Panc1 (cell line): ENCODE data around the gene ZNF419. TPM values are rescaled to one million over a fixed set of nuclear protein-coding genes. Genes with fewer than 3 reads are reported as not detected.
"Not testable (repeated sequence)": the region's sequence is repeated elsewhere in the genome, so short reads cannot be mapped to it uniquely, and the experiment has no call there.

Source experiments
- ATAC-seq: fragments of 200-7000 bp; cut with Tn5 transposase; 2 replicates; pipeline ENCODE4 v1.9.1; 2020; ENCODE audit warnings: mild to moderate bottlenecking, moderate library complexity
- BruUV-seq: library from RNA; stranded (reverse); fragments of 400-500 nt; replicated peaks from 2 replicates; lab custom pipeline; 2021; lab: Mats Ljungman, UMichigan
- CTCF ChIA-PET: fragments of 300-600 bp; sonication (Branson Sonifier 250); formaldehyde crosslinking; loops from one replicate; lab custom pipeline; 2022; ENCODE audit warnings: antibody characterized with exemption; lab: Charles Lee
- POLR2A ChIA-PET: fragments of 300-600 bp; sonication (Branson Sonifier 250); formaldehyde crosslinking; loops from one replicate; lab custom pipeline; 2022; ENCODE audit warnings: antibody characterized with exemption; lab: Charles Lee
- DNase-seq: peaks from one replicate; pipeline ENCODE4 v3.0.0-alpha.2; 2010; ENCODE audit warnings: low read depth, low spot score
- H3K27ac ChIP-seq: 2 replicates; pipeline ENCODE4 v1.5.1; 2011; ENCODE audit warnings: mild to moderate bottlenecking, low read length, inconsistent platforms
- H3K27me3 ChIP-seq: fragments of 200-500 bp; sonication (Bioruptor generic); 2 replicates; pipeline ENCODE4 v1.6.0; 2014; ENCODE audit warnings: low read length, inconsistent platforms; ENCODE audit not compliant: control insufficient read depth, insufficient read depth
- H3K36me3 ChIP-seq: fragments of 200-500 bp; sonication (Bioruptor generic); 2 replicates; pipeline ENCODE4 v1.5.1; 2014; ENCODE audit warnings: inconsistent platforms, mild to moderate bottlenecking, low read length, moderate library complexity; ENCODE audit not compliant: control insufficient read depth, insufficient read depth
- H3K4me1 ChIP-seq: 2 replicates; pipeline ENCODE4 v1.5.1; 2011; ENCODE audit warnings: inconsistent platforms, mild to moderate bottlenecking, low read length, moderate library complexity; ENCODE audit not compliant: control insufficient read depth, insufficient read depth
- H3K4me3 ChIP-seq, 2 experiments: 2 replicates each; pipeline ENCODE4 v1.5.1; 2011 to 2012; ENCODE audit warnings: low read depth in 2 of 2, low read length in 2 of 2, mild to moderate bottlenecking in 2 of 2, inconsistent platforms in 1 of 2, moderate library complexity in 1 of 2
- H3K9me3 ChIP-seq: fragments of 200-500 bp; sonication (Bioruptor generic); 2 replicates; pipeline ENCODE4 v1.5.1; 2014; ENCODE audit warnings: low read depth, mild to moderate bottlenecking, inconsistent platforms, low read length, moderate library complexity; ENCODE audit not compliant: control insufficient read depth, insufficient read depth
- POLR2AphosphoS5 ChIP-seq: IDR thresholded peaks from 2 replicates; pipeline ENCODE4 v1.6.1; 2012; ENCODE audit warnings: mild to moderate bottlenecking, low read depth, low read length, moderate library complexity
- SIN3A ChIP-seq: IDR thresholded peaks from 2 replicates; pipeline ENCODE4 v1.6.1; 2012; ENCODE audit warnings: low read depth, mild to moderate bottlenecking, low read length, moderate library complexity, borderline replicate concordance; ENCODE audit not compliant: insufficient read depth
- TCF7L2 ChIP-seq: IDR thresholded peaks from 2 replicates; pipeline ENCODE4 v1.6.1; 2011; ENCODE audit warnings: mild to moderate bottlenecking, low read depth, low read length, inconsistent platforms
- in situ Hi-C: cut with HindIII; loops from 2 replicates; pipeline ENCODE4 v1.10.0; 2016; ENCODE audit warnings: low sequenced_read_pairs, low pct_unique_long_range_greater_than_20kb
- intact Hi-C: fragments of 100-400 bp; cut with micrococcal nuclease; formaldehyde crosslinking; loops from one replicate; pipeline ENCODE4 v1.10.0; 2022; ENCODE audit not compliant: unreplicated experiment
- total RNA-seq: library from RNA; stranded (reverse); gene quantifications from one replicate; pipeline ENCODE4 v1.2.1, GENCODE V29; 2021; ENCODE audit not compliant: unreplicated experiment
- TF ChIP-seq, protein P1 (sequence below), 2 experiments: IDR thresholded peaks; 2 replicates each; pipeline ENCODE4 v1.6.1; 2011 to 2012; ENCODE audit warnings: low read depth in 2 of 2, control low read depth in 1 of 2, low read length in 1 of 2, mild to moderate bottlenecking in 1 of 2, moderate library complexity in 1 of 2; ENCODE audit not compliant: insufficient read depth in 1 of 2
- TF ChIP-seq, protein P2 (sequence below): fragments of 450-650 bp; IDR thresholded peaks from 2 replicates; pipeline ENCODE4 v1.5.1; 2017; ENCODE audit warnings: mild to moderate bottlenecking

Gene ZNF419
- total RNA-seq, 1 experiment from 2014 or later, result 14.0 TPM

DNA sequence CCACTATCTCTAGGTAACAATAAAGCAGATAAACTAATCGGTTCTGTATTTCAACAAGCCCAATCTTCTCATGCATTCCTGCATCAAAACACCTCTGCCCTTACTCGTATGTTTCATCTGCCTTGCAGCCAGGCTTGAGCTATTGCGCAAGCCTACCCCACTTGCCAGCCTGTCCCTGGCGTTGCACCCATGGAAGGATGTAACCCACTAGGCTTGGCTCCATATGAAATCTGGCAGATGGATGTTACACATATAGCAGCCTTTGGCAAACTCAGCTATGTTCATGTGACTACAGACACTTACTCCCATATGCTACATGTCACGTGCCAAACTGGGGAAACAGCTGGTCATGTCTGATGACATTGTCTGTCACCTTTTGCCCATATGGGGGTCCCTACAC, 27.7 kb downstream of the ZNF419 start:
- Histone ChIP-seq H3K27ac (no peak overlapping the region), H3K36me3 (no peaks in the 10 kb centered on the region), H3K27me3 (no peaks in the 10 kb centered on the region), H3K4me1 (no peaks in the 10 kb centered on the region), H3K4me3 (no peak overlapping the region), H3K9me3 (peaks cover 48% of the 10 kb centered on the region)
- ATAC-seq (no peak), DNase-seq (no peak)
- BruUV-seq, result no TSS peak
- ChIA-PET POLR2A (no interaction called here), CTCF (no interaction called here)
- in situ Hi-C loops, result no loop called here
- TF ChIP-seq TCF7L2 (no peak), POLR2AphosphoS5 (no peak), SIN3A (no peak)
- TF ChIP-seq, protein P1, sequence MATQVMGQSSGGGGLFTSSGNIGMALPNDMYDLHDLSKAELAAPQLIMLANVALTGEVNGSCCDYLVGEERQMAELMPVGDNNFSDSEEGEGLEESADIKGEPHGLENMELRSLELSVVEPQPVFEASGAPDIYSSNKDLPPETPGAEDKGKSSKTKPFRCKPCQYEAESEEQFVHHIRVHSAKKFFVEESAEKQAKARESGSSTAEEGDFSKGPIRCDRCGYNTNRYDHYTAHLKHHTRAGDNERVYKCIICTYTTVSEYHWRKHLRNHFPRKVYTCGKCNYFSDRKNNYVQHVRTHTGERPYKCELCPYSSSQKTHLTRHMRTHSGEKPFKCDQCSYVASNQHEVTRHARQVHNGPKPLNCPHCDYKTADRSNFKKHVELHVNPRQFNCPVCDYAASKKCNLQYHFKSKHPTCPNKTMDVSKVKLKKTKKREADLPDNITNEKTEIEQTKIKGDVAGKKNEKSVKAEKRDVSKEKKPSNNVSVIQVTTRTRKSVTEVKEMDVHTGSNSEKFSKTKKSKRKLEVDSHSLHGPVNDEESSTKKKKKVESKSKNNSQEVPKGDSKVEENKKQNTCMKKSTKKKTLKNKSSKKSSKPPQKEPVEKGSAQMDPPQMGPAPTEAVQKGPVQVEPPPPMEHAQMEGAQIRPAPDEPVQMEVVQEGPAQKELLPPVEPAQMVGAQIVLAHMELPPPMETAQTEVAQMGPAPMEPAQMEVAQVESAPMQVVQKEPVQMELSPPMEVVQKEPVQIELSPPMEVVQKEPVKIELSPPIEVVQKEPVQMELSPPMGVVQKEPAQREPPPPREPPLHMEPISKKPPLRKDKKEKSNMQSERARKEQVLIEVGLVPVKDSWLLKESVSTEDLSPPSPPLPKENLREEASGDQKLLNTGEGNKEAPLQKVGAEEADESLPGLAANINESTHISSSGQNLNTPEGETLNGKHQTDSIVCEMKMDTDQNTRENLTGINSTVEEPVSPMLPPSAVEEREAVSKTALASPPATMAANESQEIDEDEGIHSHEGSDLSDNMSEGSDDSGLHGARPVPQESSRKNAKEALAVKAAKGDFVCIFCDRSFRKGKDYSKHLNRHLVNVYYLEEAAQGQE (IDR thresholded peaks at IDR 0.05; ENCODE audit: insufficient read depth in 1 of 2, low read depth in 2 of 2, low read length in 1 of 2), result no peak
- TF ChIP-seq, protein P2, sequence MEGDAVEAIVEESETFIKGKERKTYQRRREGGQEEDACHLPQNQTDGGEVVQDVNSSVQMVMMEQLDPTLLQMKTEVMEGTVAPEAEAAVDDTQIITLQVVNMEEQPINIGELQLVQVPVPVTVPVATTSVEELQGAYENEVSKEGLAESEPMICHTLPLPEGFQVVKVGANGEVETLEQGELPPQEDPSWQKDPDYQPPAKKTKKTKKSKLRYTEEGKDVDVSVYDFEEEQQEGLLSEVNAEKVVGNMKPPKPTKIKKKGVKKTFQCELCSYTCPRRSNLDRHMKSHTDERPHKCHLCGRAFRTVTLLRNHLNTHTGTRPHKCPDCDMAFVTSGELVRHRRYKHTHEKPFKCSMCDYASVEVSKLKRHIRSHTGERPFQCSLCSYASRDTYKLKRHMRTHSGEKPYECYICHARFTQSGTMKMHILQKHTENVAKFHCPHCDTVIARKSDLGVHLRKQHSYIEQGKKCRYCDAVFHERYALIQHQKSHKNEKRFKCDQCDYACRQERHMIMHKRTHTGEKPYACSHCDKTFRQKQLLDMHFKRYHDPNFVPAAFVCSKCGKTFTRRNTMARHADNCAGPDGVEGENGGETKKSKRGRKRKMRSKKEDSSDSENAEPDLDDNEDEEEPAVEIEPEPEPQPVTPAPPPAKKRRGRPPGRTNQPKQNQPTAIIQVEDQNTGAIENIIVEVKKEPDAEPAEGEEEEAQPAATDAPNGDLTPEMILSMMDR, result no peak
- intact Hi-C loops, result no loop called here

DNA sequence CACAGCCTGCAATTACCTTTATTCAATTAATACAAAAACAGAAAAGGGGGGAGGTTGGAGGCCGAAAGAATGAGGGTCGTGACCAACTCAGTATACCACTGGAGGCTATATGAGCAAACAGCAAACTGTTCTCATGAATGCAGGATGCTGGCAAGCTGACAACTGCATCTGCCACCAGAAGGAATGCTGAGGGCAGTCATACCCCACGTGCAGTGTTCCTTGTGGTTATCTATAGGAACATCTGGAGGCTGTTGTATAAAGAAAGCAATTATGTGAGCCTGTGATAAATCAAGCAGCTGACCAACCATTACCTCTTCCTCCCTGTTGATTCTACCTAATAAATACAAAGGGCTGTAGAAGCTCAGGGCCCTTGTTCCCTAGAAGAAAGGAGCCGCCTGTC, 30.5 kb downstream of the ZNF419 start:
- peaks cover 27% of the 10 kb centered on the region for H3K9me3 ChIP-seq
- ATAC-seq, H3K27me3 ChIP-seq, BruUV-seq, H3K4me3 ChIP-seq, in situ Hi-C loops, CTCF ChIA-PET, H3K4me1 ChIP-seq, intact Hi-C loops, POLR2A ChIA-PET, DNase-seq, H3K36me3 ChIP-seq, H3K27ac ChIP-seq: not testable (repeated sequence)

DNA sequence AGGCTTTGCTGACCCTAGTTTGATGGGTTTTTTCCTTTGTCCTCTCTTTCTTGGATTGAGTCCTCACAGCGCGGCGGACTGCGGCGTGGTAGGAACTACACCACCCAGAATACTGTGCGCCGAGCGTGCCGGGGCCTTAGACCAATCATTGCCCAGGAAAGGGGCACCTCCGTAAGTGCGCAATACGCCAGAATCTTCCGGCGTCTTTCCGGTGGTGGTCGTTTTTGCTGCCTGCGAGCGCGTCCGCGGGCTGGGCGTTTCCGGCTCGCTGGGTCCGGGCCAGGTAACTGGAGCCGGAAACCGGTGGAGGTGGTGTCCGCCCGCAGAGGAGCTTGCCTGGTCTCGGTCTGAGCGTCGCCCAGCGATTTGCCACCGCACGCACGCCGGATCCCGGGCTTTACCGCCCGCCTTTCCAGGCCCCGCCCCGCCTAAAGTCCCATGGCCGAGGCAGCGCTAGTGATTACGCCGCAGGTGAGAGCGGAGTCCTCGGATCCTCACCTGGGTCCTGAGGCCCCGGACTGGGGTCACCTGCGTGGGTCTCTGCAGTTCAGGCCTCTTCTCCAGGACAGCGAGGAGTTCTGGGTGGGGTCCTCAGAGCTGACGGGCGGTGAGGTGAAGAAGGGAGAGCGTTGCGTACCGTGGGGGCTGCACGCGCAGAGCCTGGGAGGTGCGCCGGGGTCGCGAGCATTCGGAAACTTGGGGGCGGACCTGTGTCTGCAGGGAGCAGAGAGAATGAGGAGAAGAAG, 39.8 kb downstream of the ZNF419 start, which contains the start of gene ZNF549:
Gene ZNF549 (plus strand): TSS at position 221 of the 746 bp plus-strand sequence. CDS start 218 bp downstream, at position 439.
- no peak for TF ChIP-seq SIN3A
- TF ChIP-seq, protein P1 (IDR thresholded peaks at IDR 0.05; ENCODE audit: insufficient read depth in 1 of 2, low read depth in 2 of 2, low read length in 1 of 2), result no peak
- no peak for TF ChIP-seq TCF7L2
- TF ChIP-seq POLR2AphosphoS5, result no peak
- TF ChIP-seq, protein P2, result no peak
- peak within 1 kb of the TSS in 1 of 2 experiments; percentile 34; a peak in 1 of 4 replicates for H3K4me3 ChIP-seq
- in situ Hi-C loops, result no loop called here
- no TSS peak for BruUV-seq
- no peaks in the 10 kb centered on the region for H3K36me3 ChIP-seq
- no peak within 1 kb of the TSS for H3K27ac ChIP-seq
- DNase-seq, result no peak
- no peaks in the 10 kb centered on the region for H3K4me1 ChIP-seq
- ChIA-PET POLR2A (no interaction called here), CTCF (no interaction called here)
- H3K9me3 ChIP-seq, result peaks cover 17% of the 10 kb centered on the region; the same call in 1 of the 2 replicates
- intact Hi-C loops, result no loop called here
- no peak for ATAC-seq
- H3K27me3 ChIP-seq, result no peaks in the 10 kb centered on the region
